HG03025 (cell line): ENCODE measurements around the gene ATRNL1.

Experiments
- ATAC-seq: cut with Tn5 transposase; IDR thresholded peaks from one replicate; pipeline ENCODE4 v1.9.1; 2021; ENCODE audit warnings: mild to moderate bottlenecking, moderate library complexity; ENCODE audit not compliant: unreplicated experiment, low FRiP score

Gene ATRNL1

DNA sequence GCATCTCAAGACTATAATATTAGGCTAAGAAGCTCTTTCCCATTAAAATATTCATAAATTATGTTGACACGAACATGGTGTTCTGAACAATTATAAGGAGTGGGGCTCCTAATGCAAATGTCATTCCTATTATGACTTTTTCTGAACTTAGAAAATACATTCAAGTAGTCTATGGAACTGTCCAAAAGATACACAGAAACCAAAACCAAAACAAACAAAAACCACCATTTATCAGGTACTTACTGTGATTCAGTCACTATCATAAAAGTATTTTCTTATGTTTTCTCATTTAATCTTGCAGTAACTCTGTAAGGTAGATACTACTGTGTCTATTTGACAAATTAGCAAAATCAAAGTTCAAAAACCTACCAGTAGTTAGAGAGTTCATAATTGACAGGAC lies 773.0 kb downstream of the ATRNL1 start:
- no peak for ATAC-seq

DNA sequence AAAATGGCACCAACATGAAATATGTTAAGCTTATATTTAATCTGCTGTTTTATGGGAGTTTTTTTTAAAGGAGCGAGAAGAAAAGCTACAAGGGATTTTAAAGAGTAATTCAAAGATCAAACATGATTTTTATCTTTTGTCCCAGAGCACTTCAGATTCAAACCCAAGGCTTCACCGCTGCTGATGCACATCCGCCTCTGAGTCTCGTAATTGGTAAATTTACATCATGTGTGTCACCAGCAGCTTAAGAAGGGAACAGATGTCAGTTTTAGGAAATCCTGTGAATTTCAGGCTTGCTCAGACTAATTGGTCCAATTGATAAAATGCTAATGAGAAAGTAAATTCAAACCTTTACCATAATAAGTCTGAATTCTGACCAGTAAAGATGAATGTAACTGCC lies 773.5 kb downstream of the ATRNL1 start:
- ATAC-seq, result no peak

DNA sequence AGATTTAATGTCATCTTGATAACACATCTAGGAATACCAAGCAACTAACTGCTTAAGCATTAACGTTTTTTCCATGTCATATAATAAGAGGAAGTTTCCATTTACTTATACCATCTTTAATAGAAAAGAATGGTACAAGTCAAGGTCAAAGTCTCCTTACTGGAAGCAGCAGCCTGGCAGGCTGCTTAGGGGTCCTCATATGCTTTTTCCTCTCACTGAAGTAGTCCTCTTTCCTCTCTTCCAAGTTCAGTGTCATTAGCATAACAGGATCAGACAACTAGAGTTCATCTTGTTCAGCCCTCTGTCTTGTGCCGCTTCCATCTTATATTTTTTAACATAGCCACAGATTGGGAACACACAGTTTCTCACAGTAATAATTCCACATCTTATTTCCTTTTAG lies 774.1 kb downstream of the ATRNL1 start:
- no peak for ATAC-seq

- ATAC-seq, result no peak
These were observed 778.7 kb downstream of the ATRNL1 start for GRCh38 chr10:115871855-115872254.

GRCh38 chr10:115875172-115875571 lies 782.0 kb downstream of the ATRNL1 start:
- ATAC-seq, result no peak

GRCh38 chr10:115879372-115880089 lies 786.4 kb downstream of the ATRNL1 start:
- ATAC-seq, result peak; percentile 94

DNA sequence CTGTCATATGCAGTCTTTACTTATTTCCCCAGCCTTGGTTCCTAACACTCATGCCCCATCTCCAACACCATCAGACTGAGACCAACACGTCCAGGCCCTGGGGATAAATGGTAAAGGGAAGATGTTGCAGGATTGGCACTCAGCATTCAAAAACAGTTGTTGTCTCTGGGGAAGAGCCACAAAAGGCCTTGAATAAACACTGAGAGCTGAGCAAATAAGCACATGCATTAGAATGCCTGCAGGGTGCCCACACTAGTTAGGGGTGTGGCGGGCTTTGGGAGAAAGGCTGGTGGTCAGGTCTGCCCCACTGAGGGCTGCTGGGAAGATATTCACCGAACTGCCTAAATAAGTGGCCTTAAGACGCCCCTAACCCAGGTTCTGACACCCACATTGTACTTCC lies 788.9 kb downstream of the ATRNL1 start:
- no peak for ATAC-seq

DNA sequence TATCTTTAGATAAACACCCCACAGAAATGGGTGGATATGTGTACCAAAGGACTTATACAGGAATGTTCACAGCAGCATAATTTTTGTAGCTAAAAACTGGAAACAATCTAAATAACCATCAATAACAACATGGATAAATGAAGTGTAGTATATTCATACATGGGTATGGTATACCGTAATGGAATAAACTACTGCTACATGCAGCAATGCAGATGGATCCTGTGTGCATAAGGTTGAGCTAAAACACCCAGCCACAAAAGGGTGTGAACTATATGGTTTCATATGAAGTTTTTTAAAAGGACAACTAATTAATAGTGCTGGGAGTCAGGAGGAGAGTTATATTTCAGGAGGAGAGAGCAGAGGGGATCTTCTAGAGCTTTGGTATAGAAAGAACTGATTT lies 790.2 kb downstream of the ATRNL1 start:
- no peak for ATAC-seq

DNA sequence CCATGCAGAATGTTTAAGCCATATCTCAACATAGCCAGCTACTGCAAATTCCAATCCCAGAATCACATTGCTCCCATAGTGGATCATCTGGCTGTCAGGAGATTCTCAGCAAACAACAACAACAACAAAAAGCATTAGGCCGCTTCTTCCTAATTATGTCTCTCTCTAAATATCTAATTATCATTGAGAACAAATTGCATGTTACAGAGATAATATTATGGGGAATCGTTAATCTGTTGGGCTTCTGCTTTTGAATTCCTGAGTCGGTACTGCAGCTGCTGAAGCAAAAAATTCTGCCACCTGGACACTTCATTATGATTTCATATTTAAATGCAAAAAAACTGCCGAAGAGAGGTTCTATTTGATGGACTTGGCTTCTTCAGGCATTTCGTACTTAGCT lies 791.2 kb downstream of the ATRNL1 start:
- no peak for ATAC-seq

GRCh38 chr10:115895166-115895565 lies 802.0 kb downstream of the ATRNL1 start:
- no peak for ATAC-seq

- ATAC-seq, result no peak
These were observed 805.1 kb downstream of the ATRNL1 start for GRCh38 chr10:115898242-115898641.

GRCh38 chr10:115902596-115902995 lies 809.4 kb downstream of the ATRNL1 start:
- ATAC-seq, result no peak

DNA sequence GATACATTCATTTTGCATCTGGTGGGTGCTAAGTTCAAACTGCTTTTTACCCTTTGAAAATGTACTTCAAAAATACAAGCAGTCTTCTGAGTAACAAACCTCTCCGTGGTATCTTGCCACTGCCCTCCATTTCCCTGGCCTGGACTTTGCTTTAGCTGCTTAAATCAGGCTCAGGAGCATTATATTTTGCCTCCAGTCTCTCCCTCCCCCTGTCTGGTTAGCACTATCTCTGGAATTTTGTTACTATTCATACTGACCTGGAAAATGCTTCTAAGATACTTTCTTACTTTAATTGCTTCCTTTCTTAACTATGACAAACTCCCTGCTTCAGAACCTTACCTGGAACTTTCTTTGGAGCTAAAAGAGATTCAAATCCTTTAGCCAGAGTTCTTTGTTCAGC lies 810.0 kb downstream of the ATRNL1 start:
- no peak for ATAC-seq

DNA sequence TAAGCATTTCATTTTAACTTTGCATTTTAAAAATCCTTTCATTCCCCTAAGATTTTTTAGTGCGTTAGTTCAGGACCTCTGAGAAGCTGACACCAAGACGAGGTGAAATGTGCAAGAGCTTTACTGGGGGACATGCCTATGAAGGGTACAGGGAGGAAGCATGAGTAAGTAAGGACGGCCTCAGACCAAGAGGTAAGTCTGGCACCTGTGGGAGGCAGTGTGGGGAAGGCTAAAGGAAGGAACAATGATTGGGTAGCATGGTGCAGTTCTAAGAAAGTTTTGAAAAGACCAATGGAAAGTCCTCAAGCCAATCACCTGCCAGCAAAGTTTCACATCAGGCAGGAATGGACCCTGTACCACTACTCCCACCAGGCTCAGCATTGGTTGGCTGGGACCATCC lies 810.7 kb downstream of the ATRNL1 start:
- no peak for ATAC-seq

GRCh38 chr10:115909037-115909436 lies 815.9 kb downstream of the ATRNL1 start:
- no peak for ATAC-seq

GRCh38 chr10:115909962-115910731 lies 817.0 kb downstream of the ATRNL1 start:
- ATAC-seq, result no peak

DNA sequence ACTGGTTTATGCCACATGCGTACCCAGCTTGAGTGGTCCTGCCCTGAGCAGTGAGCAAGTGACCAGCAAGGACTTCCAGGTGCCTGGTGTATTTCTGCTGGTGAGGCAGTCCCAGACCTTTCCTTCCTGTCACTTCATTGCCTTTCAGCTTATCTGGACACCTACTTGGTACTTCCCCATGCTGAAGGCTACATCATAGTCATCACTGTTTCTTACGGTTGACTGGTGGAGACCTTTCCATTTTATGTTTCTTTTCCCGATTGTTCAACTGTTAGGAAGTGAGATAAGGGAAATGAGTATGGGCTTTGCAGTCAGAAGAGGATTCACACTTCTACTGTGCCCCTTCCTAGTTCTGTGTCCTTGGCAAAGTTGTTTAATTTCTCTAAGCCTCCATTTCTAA lies 821.3 kb downstream of the ATRNL1 start:
- ATAC-seq, result no peak

GRCh38 chr10:115915429-115915828 lies 822.3 kb downstream of the ATRNL1 start:
- ATAC-seq, result no peak

GRCh38 chr10:115918812-115919211 lies 825.6 kb downstream of the ATRNL1 start:
- no peak for ATAC-seq

DNA sequence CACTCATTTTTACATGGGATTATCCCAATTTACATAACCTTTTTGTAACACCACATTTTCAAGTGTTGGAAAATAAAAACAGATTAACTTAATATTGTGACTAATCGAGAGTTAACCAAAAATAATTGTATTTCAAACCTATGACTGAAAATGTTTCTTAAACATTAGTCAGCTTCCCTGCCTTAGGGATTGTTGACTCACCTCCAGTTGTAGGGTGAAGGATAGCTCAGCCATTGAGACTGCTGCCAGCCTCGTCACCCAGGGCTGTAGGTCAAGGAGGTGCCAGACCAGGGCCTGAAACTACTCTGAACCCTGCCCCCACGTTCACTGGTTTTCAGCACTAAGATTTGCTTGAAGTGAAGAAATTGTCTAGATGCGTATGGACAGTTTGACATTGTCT lies 828.6 kb downstream of the ATRNL1 start:
- ATAC-seq, result no peak

DNA sequence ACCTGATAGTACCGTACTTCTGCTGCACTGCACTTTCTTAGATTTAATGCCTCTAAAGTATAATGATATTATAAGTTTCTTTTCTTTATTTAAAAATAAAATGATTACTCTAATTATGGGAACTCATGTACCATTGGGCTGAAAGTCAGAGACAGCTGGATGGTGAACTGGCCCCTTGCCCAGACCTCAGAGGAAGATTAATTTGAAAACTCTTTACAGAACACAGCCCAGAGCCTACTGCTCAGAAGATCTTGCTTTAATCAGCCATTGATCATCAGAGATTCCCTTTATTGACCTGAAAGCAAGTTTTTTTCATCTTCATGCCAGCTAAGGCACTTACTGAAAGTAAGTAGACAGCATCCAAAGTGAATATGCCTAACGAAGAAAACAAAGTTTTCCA lies 838.1 kb downstream of the ATRNL1 start:
- ATAC-seq, result no peak

- no peak for ATAC-seq
These were observed 838.9 kb downstream of the ATRNL1 start for GRCh38 chr10:115932099-115932498.
